HL-60 (cell line): ENCODE measurements around the gene BDH1.
"Not testable (repeated sequence)": the region's sequence is repeated elsewhere in the genome, so short reads cannot be mapped to it uniquely, and the experiment has no call there.

Experiments
- CTCF ChIP-seq: IDR thresholded peaks from one replicate; pipeline ENCODE4 v1.5.1; 2011; ENCODE audit warnings: low read length, control low read depth, inconsistent platforms; ENCODE audit not compliant: insufficient read depth
- GABPA ChIP-seq: IDR thresholded peaks from 2 replicates; pipeline ENCODE4 v1.6.1; 2012; ENCODE audit warnings: low read depth
- POLR2AphosphoS5 ChIP-seq: IDR thresholded peaks from 2 replicates; pipeline ENCODE4 v1.6.1; 2012; ENCODE audit warnings: low read depth
- REST ChIP-seq: IDR thresholded peaks from 2 replicates; pipeline ENCODE4 v1.6.1; 2012; ENCODE audit warnings: low read depth; ENCODE audit not compliant: insufficient replicate concordance

GRCh38 chr3:197566155-197566554 lies 10.4 kb upstream of the BDH1 start:
- TF ChIP-seq GABPA, CTCF, POLR2AphosphoS5, REST: not testable (repeated sequence)
